Mesothelial cell of epicardium (in vitro differentiated cells): ENCODE measurements around the gene OMP. TPM values are rescaled to one million over a fixed set of nuclear protein-coding genes. Genes with fewer than 3 reads are reported as not detected.
"Not testable (repeated sequence)": the region's sequence is repeated elsewhere in the genome, so short reads cannot be mapped to it uniquely, and the experiment has no call there.

Experiments used
- DNase-seq, 2 experiments: peaks; one replicate each; pipeline ENCODE4 v3.0.0; 2021; ENCODE audit warnings: low spot score in 2 of 2; ENCODE audit not compliant: unreplicated experiment in 2 of 2
- H3K27ac Mint-ChIP-seq: 2 replicates; pipeline ENCODE4 v1.8.0; 2021; ENCODE audit warnings: mixed read lengths
- H3K27me3 Mint-ChIP-seq: 2 replicates; pipeline ENCODE4 v1.8.0; 2021; ENCODE audit warnings: low read depth, mixed read lengths
- H3K36me3 Mint-ChIP-seq: 2 replicates; pipeline ENCODE4 v1.8.0; 2021; ENCODE audit warnings: mixed read lengths
- H3K4me1 Mint-ChIP-seq: 2 replicates; pipeline ENCODE4 v1.8.0; 2021; ENCODE audit warnings: mixed read lengths
- H3K4me3 Mint-ChIP-seq: 2 replicates; pipeline ENCODE4 v1.8.0; 2021; ENCODE audit warnings: mild to moderate bottlenecking, moderate library complexity, mixed read lengths
- H3K9me3 Mint-ChIP-seq: 2 replicates; pipeline ENCODE4 v1.8.0; 2021; ENCODE audit warnings: mixed read lengths
- CTCF ChIP-seq: fragments of 200-600 bp; sonication (generic); IDR thresholded peaks from one replicate; pipeline ENCODE4 v1.5.0; 2021; ENCODE audit warnings: antibody characterized with exemption; ENCODE audit not compliant: unreplicated experiment
- total RNA-seq: library from RNA; stranded (reverse); gene quantifications from 3 replicates; pipeline ENCODE4 v1.2.1, GENCODE V29; 2021

The OMP gene
- total RNA-seq, 1 donor from 2014 or later: 1.5 TPM

DNA sequence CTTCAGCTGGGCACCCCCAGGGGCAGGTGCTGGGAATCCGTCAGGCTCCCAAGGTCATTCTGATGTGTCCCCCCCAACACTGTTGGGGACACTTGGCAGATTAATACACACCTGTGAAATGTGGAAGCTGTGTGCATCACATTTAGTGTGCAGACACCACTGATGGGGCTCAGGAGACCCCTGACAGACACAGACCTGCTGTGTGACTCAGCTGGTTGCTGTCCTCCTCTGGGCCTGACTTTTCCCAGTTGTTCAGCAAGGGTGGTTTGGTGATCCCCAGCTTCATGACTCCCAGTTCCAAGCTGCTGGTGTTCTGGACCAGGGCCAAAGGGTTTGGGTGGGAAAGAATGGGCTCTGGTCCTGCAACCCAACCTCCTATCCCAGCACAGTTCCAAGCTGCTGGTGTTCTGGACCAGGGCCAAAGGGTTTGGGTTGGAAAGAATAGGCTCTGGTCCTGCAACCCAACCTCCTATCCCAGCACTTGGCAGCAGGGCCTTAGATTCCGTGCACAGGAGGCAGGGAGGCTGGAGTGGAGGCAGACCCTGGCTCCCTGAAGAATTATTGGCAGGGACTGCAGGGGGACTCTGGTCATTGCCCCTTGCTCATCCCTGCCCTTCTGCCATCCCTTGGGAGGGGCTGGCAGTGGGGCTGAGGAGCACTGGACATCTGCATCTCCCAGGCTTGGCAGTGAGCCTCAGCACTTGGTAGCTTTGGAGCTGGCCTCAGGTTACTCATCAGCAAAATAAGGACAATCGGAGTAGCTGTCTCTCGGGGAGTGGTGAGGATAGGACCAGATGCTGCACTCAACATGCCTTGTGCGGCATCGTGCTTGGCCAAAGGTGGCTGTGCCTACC is 8.4 kb upstream of the OMP start:
- no peaks in the 10 kb centered on the region for H3K9me3 Mint-ChIP-seq
- TF ChIP-seq CTCF: no peak

DNA sequence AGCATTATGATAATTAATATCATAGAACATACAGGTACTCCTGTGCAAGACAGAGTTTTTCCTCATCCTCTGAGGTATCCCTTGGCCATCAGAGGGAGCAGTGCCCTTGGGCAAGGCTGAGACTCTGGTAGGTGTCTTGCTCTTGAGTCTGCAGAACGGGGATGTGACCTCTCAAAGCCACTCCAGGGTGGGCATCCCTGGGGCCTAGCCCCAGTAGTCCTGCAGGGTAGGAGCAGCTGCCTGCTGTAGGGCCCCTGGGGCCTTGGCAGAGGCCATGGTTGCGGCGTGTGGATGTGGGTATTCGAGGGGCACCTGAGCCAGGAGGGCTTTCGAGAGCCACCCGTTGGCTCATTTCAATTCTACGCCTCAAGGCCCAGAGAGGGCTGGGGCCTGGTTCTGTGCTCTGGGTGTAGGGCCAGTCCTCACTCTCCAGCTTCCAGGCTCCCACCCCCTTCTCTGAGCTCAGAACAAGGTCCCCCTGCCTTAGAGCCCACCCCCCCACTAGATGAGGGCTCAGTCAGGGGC is 7.7 kb upstream of the OMP start:
- Mint-ChIP-seq H3K27me3 (no peaks in the 10 kb centered on the region), H3K4me1 (peaks cover 4% of the 10 kb centered on the region), H3K4me3 (no peak overlapping the region), H3K36me3 (no peaks in the 10 kb centered on the region), H3K27ac (no peak overlapping the region), H3K9me3 (no peaks in the 10 kb centered on the region)
- TF ChIP-seq CTCF: no peak
- DNase-seq: no peak

More for the DNA sequence above, 8.4 kb upstream of the OMP start:
- Mint-ChIP-seq H3K4me3 (no peak overlapping the region), H3K27me3 (no peaks in the 10 kb centered on the region), H3K27ac (no peak overlapping the region), H3K36me3 (no peaks in the 10 kb centered on the region), H3K4me1 (peaks cover 5% of the 10 kb centered on the region)
- no peak for DNase-seq

GRCh38 chr11:77095551-77096490 is 6.8 kb upstream of the OMP start:
- Mint-ChIP-seq H3K27me3 (no peaks in the 10 kb centered on the region), H3K36me3 (peaks cover 5% of the 10 kb centered on the region), H3K4me3 (no peak overlapping the region), H3K27ac (no peak overlapping the region), H3K9me3 (no peaks in the 10 kb centered on the region), H3K4me1 (peaks cover 3% of the 10 kb centered on the region)
- TF ChIP-seq CTCF: no peak
- no peak for DNase-seq

DNA sequence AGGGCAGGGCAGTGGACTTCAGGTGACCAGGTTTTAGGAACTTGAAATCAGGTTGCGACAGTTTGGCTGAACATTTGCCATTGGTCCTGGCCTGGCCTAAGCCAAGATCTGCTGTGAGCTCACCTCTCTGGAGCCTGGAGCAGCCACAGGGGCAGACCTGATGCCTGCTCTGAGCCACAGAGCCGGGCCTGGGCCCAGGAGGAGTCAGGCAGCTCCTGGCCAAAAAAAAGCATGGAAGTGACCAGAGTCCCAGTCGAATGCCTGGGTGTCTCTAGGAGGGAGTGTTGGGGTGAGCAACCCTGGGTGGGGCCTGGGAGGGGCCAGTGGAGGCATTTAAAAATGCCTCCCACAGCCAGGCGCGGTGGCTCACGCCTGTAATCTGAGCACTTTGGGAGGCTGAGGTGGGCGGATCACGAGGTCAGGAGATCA is 6.0 kb upstream of the OMP start:
- Mint-ChIP-seq H3K27me3 (no peaks in the 10 kb centered on the region), H3K27ac (no peak overlapping the region), H3K4me1 (no peaks in the 10 kb centered on the region), H3K9me3 (no peaks in the 10 kb centered on the region), H3K4me3 (no peak overlapping the region), H3K36me3 (peaks cover 8% of the 10 kb centered on the region)
- no peak for TF ChIP-seq CTCF
- DNase-seq: no peak

DNA sequence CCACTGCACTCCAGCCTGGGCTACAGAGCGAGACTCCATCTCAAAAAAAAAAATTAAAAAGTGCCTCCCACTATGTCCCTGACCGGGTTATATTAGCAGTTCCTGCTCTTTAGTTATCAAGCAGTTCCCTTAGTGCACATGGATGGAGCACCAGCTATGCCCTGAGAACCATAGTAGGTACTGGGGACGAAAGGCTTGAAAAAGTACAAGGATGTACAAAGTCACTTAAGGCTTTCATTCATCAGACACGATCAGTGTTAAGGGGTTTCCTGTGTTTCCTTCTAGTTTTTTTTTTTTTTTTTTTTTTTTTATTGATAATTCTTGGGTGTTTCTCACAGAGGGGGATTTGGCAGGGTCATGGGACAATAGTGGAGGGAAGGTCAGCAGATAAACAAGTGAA is 5.5 kb upstream of the OMP start:
- not testable (repeated sequence) for H3K27me3 Mint-ChIP-seq, H3K27ac Mint-ChIP-seq, H3K36me3 Mint-ChIP-seq, H3K9me3 Mint-ChIP-seq, DNase-seq, H3K4me3 Mint-ChIP-seq, H3K4me1 Mint-ChIP-seq
